A549 (cell line): ENCODE results near the gene OPN1SW. TPM values are rescaled to one million over a fixed set of nuclear protein-coding genes. Genes with fewer than 3 reads are reported as not detected.

ENCODE experiments used
- ATAC-seq, 2 experiments: fragments of 200-7000 bp in 1 of 2; fragments of >200 bp in 1 of 2; cut with Nextera tagmentation in 1 of 2; cut with Tn5 transposase in 1 of 2; 3 replicates each; pipeline versions ENCODE4 v1.8.0 to v1.9.1; 2018 to 2020; ENCODE audit warnings: mild to moderate bottlenecking in 1 of 2, moderate library complexity in 1 of 2
- CTCF ChIA-PET: fragments of 300-600 bp; sonication (Branson Sonifier 250); formaldehyde crosslinking; extraction: SDS; loops from one replicate; lab custom pipeline; 2021; ENCODE audit warnings: antibody characterized with exemption, inconsistent platforms; lab: Yijun Ruan, JAX
- POLR2A ChIA-PET: fragments of 350-600 bp; formaldehyde crosslinking; extraction: SDS; loops from one replicate; lab custom pipeline; 2021; ENCODE audit warnings: antibody characterized with exemption, inconsistent platforms; lab: Yijun Ruan, JAX
- DNase-seq, 2 experiments: peaks; one replicate each; pipeline versions ENCODE4 v3.0.0 to v3.0.0-alpha.2; 2011 to 2016; ENCODE audit warnings: low read depth in 1 of 2, low spot score in 1 of 2
- FAIRE-seq: peaks from 2 replicates; lab custom pipeline; 2011; peaks lifted over from hg19 to GRCh38; lab: Jason Lieb, UNC
- H3K27ac ChIP-seq, 2 experiments: fragments of >200 bp; sonication (Bioruptor Twin); formaldehyde crosslinking; 3 replicates each; pipeline ENCODE4 v1.5.1; 2016 to 2017
- H3K4me1 ChIP-seq: fragments of >200 bp; sonication (Bioruptor Twin); formaldehyde crosslinking; 3 replicates; pipeline ENCODE4 v1.6.1; 2016
- H3K4me2 ChIP-seq: fragments of >200 bp; sonication (Bioruptor Twin); formaldehyde crosslinking; 3 replicates; pipeline ENCODE4 v1.6.1; 2016
- H3K4me3 ChIP-seq: fragments of >200 bp; sonication (Bioruptor Twin); formaldehyde crosslinking; 3 replicates; pipeline ENCODE4 v1.5.1; 2016
- H3K9me3 ChIP-seq: fragments of >200 bp; sonication (Bioruptor Twin); formaldehyde crosslinking; 3 replicates; pipeline ENCODE4 v1.6.1; 2016
- ATOH8 ChIP-seq: fragments of 250-450 bp; sonication (Bioruptor Pico); IDR thresholded peaks from 2 replicates; pipeline ENCODE4 v1.5.0; 2020; ENCODE audit warnings: low read depth, mild to moderate bottlenecking, moderate library complexity
- BCL3 ChIP-seq: fragments of >200 bp; sonication (Bioruptor Twin); formaldehyde crosslinking; IDR thresholded peaks from 3 replicates; pipeline ENCODE4 v1.6.1; 2016
- CBX2 ChIP-seq: fragments of 200-600 bp; sonication (generic); IDR thresholded peaks from 2 replicates; pipeline ENCODE4 v1.6.1; 2016; ENCODE audit warnings: low read depth, mild to moderate bottlenecking, borderline replicate concordance
- CBX8 ChIP-seq: fragments of 200-600 bp; sonication (generic); IDR thresholded peaks from 2 replicates; pipeline ENCODE4 v1.6.1; 2016
- CHD4 ChIP-seq: fragments of 200-600 bp; sonication (generic); IDR thresholded peaks from 2 replicates; pipeline ENCODE4 v1.6.1; 2016; ENCODE audit warnings: antibody characterized with exemption, mild to moderate bottlenecking, borderline replicate concordance
- FOXS1 ChIP-seq: fragments of 250-450 bp; sonication (Bioruptor Pico); IDR thresholded peaks from 2 replicates; pipeline ENCODE4 v1.5.0; 2020; ENCODE audit warnings: mild to moderate bottlenecking, moderate library complexity
- HES2 ChIP-seq: fragments of >200 bp; sonication (Bioruptor Twin); formaldehyde crosslinking; IDR thresholded peaks from 2 replicates; pipeline ENCODE4 v1.6.1; 2016
- HMGXB4 ChIP-seq: fragments of 250-450 bp; sonication (Bioruptor Pico); IDR thresholded peaks from 2 replicates; pipeline ENCODE4 v1.5.0; 2021; ENCODE audit warnings: mild to moderate bottlenecking, moderate library complexity, borderline replicate concordance
- HOXB5 ChIP-seq: fragments of 250-450 bp; sonication (Bioruptor Pico); IDR thresholded peaks from 2 replicates; pipeline ENCODE4 v1.5.0; 2020; ENCODE audit warnings: mild to moderate bottlenecking, moderate library complexity
- JUN ChIP-seq, 2 experiments: fragments of >200 bp; sonication (Bioruptor Twin); formaldehyde crosslinking; IDR thresholded peaks; 2 replicates in 1 of 2; 3 replicates in 1 of 2; pipeline ENCODE4 v1.6.1; 2016 to 2017
- JUNB ChIP-seq: fragments of >200 bp; sonication (Bioruptor Twin); formaldehyde crosslinking; IDR thresholded peaks from 2 replicates; pipeline ENCODE4 v1.6.1; 2016
- KDM5A ChIP-seq: fragments of 200-600 bp; sonication (generic); IDR thresholded peaks from 2 replicates; pipeline ENCODE4 v1.6.1; 2016; ENCODE audit warnings: antibody characterized with exemption, mild to moderate bottlenecking
- MAFK ChIP-seq: fragments of 450-650 bp; IDR thresholded peaks from 2 replicates; pipeline ENCODE4 v1.6.1; 2014; ENCODE audit not compliant: partially characterized antibody
- NPAS2 ChIP-seq: fragments of 250-450 bp; sonication (Bioruptor Pico); IDR thresholded peaks from 2 replicates; pipeline ENCODE4 v1.8.0; 2022; ENCODE audit warnings: mild to moderate bottlenecking, moderate library complexity, borderline replicate concordance
- NR3C1 ChIP-seq: fragments of >200 bp; sonication (Bioruptor Twin); formaldehyde crosslinking; IDR thresholded peaks from 3 replicates; pipeline ENCODE4 v1.6.1; 2017
- PBX3 ChIP-seq: IDR thresholded peaks from 2 replicates; pipeline ENCODE4 v1.6.1; 2012
- PHF8 ChIP-seq: fragments of 200-600 bp; sonication (generic); IDR thresholded peaks from 2 replicates; pipeline ENCODE4 v1.6.1; 2016; ENCODE audit warnings: low read depth, mild to moderate bottlenecking, antibody characterized with exemption, moderate library complexity, borderline replicate concordance
- RARB ChIP-seq: fragments of 250-450 bp; sonication (Bioruptor Pico); IDR thresholded peaks from 2 replicates; pipeline ENCODE4 v1.8.0; 2021; ENCODE audit warnings: mild to moderate bottlenecking, moderate library complexity
- RCOR1 ChIP-seq: fragments of 150-350 bp; IDR thresholded peaks from 2 replicates; pipeline ENCODE4 v1.6.1; 2014; ENCODE audit warnings: antibody characterized with exemption, low read length, low read depth
- SMC3 ChIP-seq: fragments of >200 bp; sonication (Bioruptor Twin); formaldehyde crosslinking; IDR thresholded peaks from 3 replicates; pipeline ENCODE4 v1.6.1; 2018; ENCODE audit warnings: inconsistent platforms
- TFCP2L1 ChIP-seq: fragments of 250-450 bp; sonication (Bioruptor Pico); IDR thresholded peaks from 2 replicates; pipeline ENCODE4 v1.5.0; 2021; ENCODE audit warnings: mild to moderate bottlenecking
- USF2 ChIP-seq: fragments of 450-650 bp; IDR thresholded peaks from 2 replicates; pipeline ENCODE4 v1.6.1; 2014; ENCODE audit warnings: antibody characterized with exemption
- ZC3H11A ChIP-seq: fragments of 450-650 bp; IDR thresholded peaks from 2 replicates; pipeline ENCODE4 v1.6.1; 2014; ENCODE audit warnings: antibody characterized with exemption, mild to moderate bottlenecking
- ZNF302 ChIP-seq: fragments of 250-450 bp; sonication (Bioruptor Pico); IDR thresholded peaks from 2 replicates; pipeline ENCODE4 v1.9.0; 2021; ENCODE audit warnings: inconsistent platforms, mild to moderate bottlenecking, moderate library complexity
- WGBS: methylation state at CpG from one replicate; pipeline ENCODE4 v1.1.6; 2017; ENCODE audit errors: missing lambda C conversion rate; 5-methylcytosine and 5-hydroxymethylcytosine counted together
- polyA plus RNA-seq, 4 experiments: library from polyadenylated mRNA; depleted of rRNA in 3 of 4; stranded (reverse); fragments of >200 nt; fragmentation: RNase III in 1 of 4; extraction: RNeasy Plus Mini Kit Qiagen cat#74134 plus additional on column Dnase treatment in 1 of 4; gene quantifications; 2 replicates in 3 of 4; 3 replicates in 1 of 4; pipeline ENCODE4 v1.2.3, GENCODE V29; 2011 to 2017

The OPN1SW gene
- polyA plus RNA-seq, 2 of the 4 experiments (the other 2 are of a cell fraction), result not detected

GRCh38 chr7:128740996-128741395 lies 34.6 kb downstream of the OPN1SW start:
- Histone ChIP-seq H3K4me2 (peak overlapping the region; percentile 89), H3K9me3 (no peaks in the 10 kb centered on the region), H3K27ac (no peak overlapping the region), H3K4me1 (peaks cover 46% of the 10 kb centered on the region)
- DNase-seq, result no peak
- CTCF ChIA-PET, result interaction anchor here (0.6 to 1.7 kb wide), 4 partner anchors 11 to 140 kb away, joined by 3 to 4 read pairs (median 4); no protein-coding TSS in a partner anchor
- 67% methylated on average over 3 of the region's 3 CpGs for WGBS
- ATAC-seq, result no peak
- TF ChIP-seq MAFK (peak; percentile 9), CBX8 (no peak)
- TF ChIP-seq, all 56 proteins: peak for 1
- no peak for FAIRE-seq
- peak overlapping the region; percentile 81; the same call in 2 of the 3 replicates for H3K4me3 ChIP-seq
- POLR2A ChIA-PET, result no interaction called here

GRCh38 chr7:128739990-128740682 lies 35.5 kb downstream of the OPN1SW start:
- no peak for TF ChIP-seq MAFK
- no peak for TF ChIP-seq NR3C1
- ChIA-PET POLR2A (interaction anchor here (0.6 kb wide), 1 partner anchor 16 kb away, joined by 4 read pairs; no protein-coding TSS in a partner anchor), CTCF (interaction anchor here (0.6 to 2.3 kb wide), 5 partner anchors 11 to 30 kb away, joined by 3 to 6 read pairs (median 4); no protein-coding TSS in a partner anchor)
- 8% methylated on average over 13 of the region's 13 CpGs for WGBS
- ATAC-seq (no peak), DNase-seq (no peak), FAIRE-seq (no peak)
- H3K27ac ChIP-seq, result peak overlapping the region; percentile 81 to 87
- H3K4me2 ChIP-seq, result peak overlapping the region; percentile 89
- H3K9me3 ChIP-seq, result no peaks in the 10 kb centered on the region
- peak overlapping the region; percentile 81 for H3K4me3 ChIP-seq
- peaks cover 46% of the 10 kb centered on the region for H3K4me1 ChIP-seq

GRCh38 chr7:128739048-128739962 lies 36.3 kb downstream of the OPN1SW start, which contains the start of gene CALU:
CALU (plus strand) TSS chr7:128739359; CDS start chr7:128748584, 9,225 bp downstream.
- H3K4me3 ChIP-seq, result peak within 1 kb of the TSS; percentile 81
- FAIRE-seq (no peak), ATAC-seq (peak; percentile 97 to 99), DNase-seq (peak; percentile 95 to 99)
- H3K4me2 ChIP-seq, result peak within 1 kb of the TSS; percentile 89
- ChIA-PET POLR2A (interaction anchor here (0.6 to 1.5 kb wide), 7 partner anchors 8 to 124 kb away, joined by 3 to 5 read pairs (median 3); partner anchors contain the start of gene ATP6V1F), CTCF (interaction anchor here (0.9 to 2.3 kb wide), 5 partner anchors 12 to 124 kb away, joined by 3 to 6 read pairs (median 4); partner anchors contain the start of gene ATP6V1F)
- H3K9me3 ChIP-seq, result no peaks in the 10 kb centered on the region
- peak within 1 kb of the TSS; percentile 81 to 87 for H3K27ac ChIP-seq
- peaks cover 46% of the 10 kb centered on the region for H3K4me1 ChIP-seq
- WGBS, result under 1% methylated on average over 52 of the region's 74 CpGs
- TF ChIP-seq TFCP2L1 (CRISPR knock-in tag) (0 out of 2 replicates have a peak, but pooled peaks have one; percentile 36), NPAS2 (CRISPR knock-in tag) (no peak), HMGXB4 (CRISPR knock-in tag) (no peak), BCL3 (no peak; the same call in 2 of the 3 replicates), USF2 (peak; percentile 31; the same call in 1 of the 2 replicates), SMC3 (no peak), PHF8 (peak; percentile 63), KDM5A (peak; percentile 16; the same call in 1 of the 2 replicates), JUN (IDR thresholded peaks at IDR 0.05) (peak; percentile 60 to 84; a peak in 3 of 5 replicates), CHD4 (no peak), ATOH8 (CRISPR knock-in tag) (no peak), HES2 (no peak), CBX2 (no peak), FOXS1 (CRISPR knock-in tag) (no peak), RCOR1 (no peak), JUNB (no peak), RARB (no peak), ZNF302 (CRISPR knock-in tag) (no peak), PBX3 (no peak), HOXB5 (CRISPR knock-in tag) (no peak), ZC3H11A (no peak)
